ENCODE data around the gene LGALS1.

DNA sequence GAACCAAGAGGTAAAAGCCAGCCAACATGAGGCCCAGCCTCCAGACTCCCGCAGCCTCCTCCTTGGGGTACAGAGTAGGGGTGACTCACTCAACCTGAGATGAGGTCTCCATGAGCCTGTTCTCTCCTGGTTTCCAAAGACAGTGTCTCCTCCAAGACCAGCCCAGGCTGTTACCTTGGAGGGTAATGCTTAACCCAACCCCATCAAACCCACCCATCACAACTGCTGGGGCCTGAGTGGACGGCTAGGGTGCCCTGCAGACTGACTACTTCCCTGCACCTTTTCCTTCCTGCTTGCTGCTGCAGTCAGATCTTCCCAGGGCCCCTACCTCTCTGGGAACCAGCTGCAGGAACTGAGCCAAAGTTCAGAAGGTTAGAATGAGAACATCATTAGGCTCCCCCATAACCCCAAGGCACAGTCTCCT is 5.6 kb downstream of the LGALS1 start:
- no peak for TF ChIP-seq ZBED1 (IDR thresholded peaks at IDR 0.05)
- TF ChIP-seq LCOR (CRISPR knock-in tag; IDR thresholded peaks at IDR 0.05), result no peak
- TF ChIP-seq ZNF239 (CRISPR knock-in tag; IDR thresholded peaks at IDR 0.05), result no peak
- no peak for TF ChIP-seq PTBP1 (IDR thresholded peaks at IDR 0.05; ENCODE audit: low read depth, low read length)
- TF ChIP-seq, protein P1, sequence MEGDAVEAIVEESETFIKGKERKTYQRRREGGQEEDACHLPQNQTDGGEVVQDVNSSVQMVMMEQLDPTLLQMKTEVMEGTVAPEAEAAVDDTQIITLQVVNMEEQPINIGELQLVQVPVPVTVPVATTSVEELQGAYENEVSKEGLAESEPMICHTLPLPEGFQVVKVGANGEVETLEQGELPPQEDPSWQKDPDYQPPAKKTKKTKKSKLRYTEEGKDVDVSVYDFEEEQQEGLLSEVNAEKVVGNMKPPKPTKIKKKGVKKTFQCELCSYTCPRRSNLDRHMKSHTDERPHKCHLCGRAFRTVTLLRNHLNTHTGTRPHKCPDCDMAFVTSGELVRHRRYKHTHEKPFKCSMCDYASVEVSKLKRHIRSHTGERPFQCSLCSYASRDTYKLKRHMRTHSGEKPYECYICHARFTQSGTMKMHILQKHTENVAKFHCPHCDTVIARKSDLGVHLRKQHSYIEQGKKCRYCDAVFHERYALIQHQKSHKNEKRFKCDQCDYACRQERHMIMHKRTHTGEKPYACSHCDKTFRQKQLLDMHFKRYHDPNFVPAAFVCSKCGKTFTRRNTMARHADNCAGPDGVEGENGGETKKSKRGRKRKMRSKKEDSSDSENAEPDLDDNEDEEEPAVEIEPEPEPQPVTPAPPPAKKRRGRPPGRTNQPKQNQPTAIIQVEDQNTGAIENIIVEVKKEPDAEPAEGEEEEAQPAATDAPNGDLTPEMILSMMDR (IDR thresholded peaks at IDR 0.05 in 2 of 3, conservative IDR thresholded peaks at IDR 0.05 in 1 of 3; ENCODE audit: insufficient read depth in 2 of 3, low read depth in 1 of 3, low read length in 3 of 3), result no peak

Data from K562 (cell line).